DMS114 treated with DMSO at 0.1 percent for 48 hours (cell line): ENCODE measurements around the gene GAK.

Source experiments
- DNase-seq: peaks from one replicate; lab custom pipeline; 2025; ENCODE audit not compliant: unreplicated experiment; lab: John Stamatoyannopoulos, UW

Gene GAK

GRCh38 chr4:964346-965025 is 32.4 kb upstream of the GAK start:
- no peak for DNase-seq

GRCh38 chr4:963276-964225 is 31.4 kb upstream of the GAK start:
- DNase-seq, result no peak

- DNase-seq, result no peak
These were observed 30.4 kb upstream of the GAK start for GRCh38 chr4:962231-963208.

GRCh38 chr4:961351-962230 is 29.5 kb upstream of the GAK start:
- DNase-seq, result no peak

GRCh38 chr4:960636-961350 is 28.7 kb upstream of the GAK start:
- no peak for DNase-seq

GRCh38 chr4:960140-960635 is 28.1 kb upstream of the GAK start:
- no peak for DNase-seq

- DNase-seq, result no peak
These were observed 27.4 kb upstream of the GAK start for GRCh38 chr4:959338-960139.

- no peak for DNase-seq
These were observed 26.7 kb upstream of the GAK start for GRCh38 chr4:958696-959337.

GRCh38 chr4:958314-958665 is 26.2 kb upstream of the GAK start:
- no peak for DNase-seq

GRCh38 chr4:957581-958313 is 25.6 kb upstream of the GAK start:
- DNase-seq, result no peak

GRCh38 chr4:957231-957580 is 25.1 kb upstream of the GAK start:
- no peak for DNase-seq

- DNase-seq, result no peak
These were observed 24.6 kb upstream of the GAK start for GRCh38 chr4:956531-957230.

- no peak for DNase-seq
These were observed 23.8 kb upstream of the GAK start for GRCh38 chr4:955931-956381.

GRCh38 chr4:955161-955921 is 23.2 kb upstream of the GAK start:
- no peak for DNase-seq

- DNase-seq, result no peak
These were observed 22.3 kb upstream of the GAK start for GRCh38 chr4:954211-955020.
